ENCODE measurements around the gene SEMA5A. TPM values are rescaled to one million over a fixed set of nuclear protein-coding genes. Genes with fewer than 3 reads are reported as not detected.

The SEMA5A gene
- total RNA-seq, 1 experiment from 2014 or later: 9.3 TPM

DNA sequence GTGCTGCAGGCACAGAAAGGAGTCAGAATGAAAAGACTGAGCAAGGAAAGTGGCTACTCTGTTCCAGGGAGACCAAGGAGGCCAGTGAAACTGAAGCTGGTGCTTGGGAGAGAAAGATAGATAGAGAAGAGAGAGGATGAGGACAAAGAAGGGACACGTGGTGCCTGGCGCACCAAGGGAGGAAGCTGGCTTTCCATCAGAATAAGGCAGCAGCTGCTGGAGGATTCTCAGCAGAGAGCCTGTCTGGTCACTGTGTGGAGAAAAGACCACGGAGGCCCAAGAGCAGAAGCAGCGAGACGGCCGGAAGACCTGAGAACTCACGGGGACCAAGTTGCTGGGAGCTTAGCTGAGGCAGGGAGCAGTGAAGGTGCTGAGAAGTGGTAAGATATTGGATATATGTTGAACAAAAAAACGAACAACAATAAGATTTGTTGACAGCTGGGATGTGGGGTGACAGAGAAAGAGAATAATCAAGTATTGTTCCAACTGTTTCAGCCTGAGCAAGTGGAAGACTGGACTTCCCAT, 116.1 kb downstream of the SEMA5A start:
- ChIA-PET POLR2A (no interaction called here), CTCF (no interaction called here)
- no peak overlapping the region for H3K27ac Mint-ChIP-seq
- no peak for ATAC-seq
- H3K27me3 Mint-ChIP-seq (ENCODE audit: low read depth): no peaks in the 10 kb centered on the region
- no peak for DNase-seq (ENCODE audit: low spot score)
- no peaks in the 10 kb centered on the region for H3K36me3 Mint-ChIP-seq
- TF ChIP-seq ZNF138 (CRISPR knock-in tag; conservative IDR thresholded peaks at IDR 0.05) (no peak), E2F4 (CRISPR knock-in tag; IDR thresholded peaks at IDR 0.05; ENCODE audit: borderline replicate concordance, low read depth) (no peak), GTF2I (CRISPR knock-in tag; conservative IDR thresholded peaks at IDR 0.05) (no peak), RELA (CRISPR knock-in tag; IDR thresholded peaks at IDR 0.05; ENCODE audit: borderline replicate concordance) (no peak), IRF2 (CRISPR knock-in tag; IDR thresholded peaks at IDR 0.05; ENCODE audit: borderline replicate concordance, low read depth) (no peak), NFYB (CRISPR knock-in tag; conservative IDR thresholded peaks at IDR 0.05; ENCODE audit: low read depth) (no peak), ZNF423 (CRISPR knock-in tag; IDR thresholded peaks at IDR 0.05) (no peak), SMAD3 (CRISPR knock-in tag; IDR thresholded peaks at IDR 0.05; ENCODE audit: borderline replicate concordance) (no peak), MAX (CRISPR knock-in tag; IDR thresholded peaks at IDR 0.05) (no peak), JAZF1 (CRISPR knock-in tag; IDR thresholded peaks at IDR 0.05) (no peak)
- TF ChIP-seq, protein P1, sequence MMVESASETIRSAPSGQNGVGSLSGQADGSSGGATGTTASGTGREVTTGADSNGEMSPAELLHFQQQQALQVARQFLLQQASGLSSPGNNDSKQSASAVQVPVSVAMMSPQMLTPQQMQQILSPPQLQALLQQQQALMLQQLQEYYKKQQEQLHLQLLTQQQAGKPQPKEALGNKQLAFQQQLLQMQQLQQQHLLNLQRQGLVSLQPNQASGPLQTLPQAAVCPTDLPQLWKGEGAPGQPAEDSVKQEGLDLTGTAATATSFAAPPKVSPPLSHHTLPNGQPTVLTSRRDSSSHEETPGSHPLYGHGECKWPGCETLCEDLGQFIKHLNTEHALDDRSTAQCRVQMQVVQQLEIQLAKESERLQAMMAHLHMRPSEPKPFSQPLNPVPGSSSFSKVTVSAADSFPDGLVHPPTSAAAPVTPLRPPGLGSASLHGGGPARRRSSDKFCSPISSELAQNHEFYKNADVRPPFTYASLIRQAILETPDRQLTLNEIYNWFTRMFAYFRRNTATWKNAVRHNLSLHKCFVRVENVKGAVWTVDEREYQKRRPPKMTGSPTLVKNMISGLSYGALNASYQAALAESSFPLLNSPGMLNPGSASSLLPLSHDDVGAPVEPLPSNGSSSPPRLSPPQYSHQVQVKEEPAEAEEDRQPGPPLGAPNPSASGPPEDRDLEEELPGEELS (CRISPR knock-in tag; IDR thresholded peaks at IDR 0.05): no peak
- no peak overlapping the region for H3K4me3 Mint-ChIP-seq
- H3K9me3 Mint-ChIP-seq: no peaks in the 10 kb centered on the region
- peaks cover 17% of the 10 kb centered on the region for H3K4me1 Mint-ChIP-seq

DNA sequence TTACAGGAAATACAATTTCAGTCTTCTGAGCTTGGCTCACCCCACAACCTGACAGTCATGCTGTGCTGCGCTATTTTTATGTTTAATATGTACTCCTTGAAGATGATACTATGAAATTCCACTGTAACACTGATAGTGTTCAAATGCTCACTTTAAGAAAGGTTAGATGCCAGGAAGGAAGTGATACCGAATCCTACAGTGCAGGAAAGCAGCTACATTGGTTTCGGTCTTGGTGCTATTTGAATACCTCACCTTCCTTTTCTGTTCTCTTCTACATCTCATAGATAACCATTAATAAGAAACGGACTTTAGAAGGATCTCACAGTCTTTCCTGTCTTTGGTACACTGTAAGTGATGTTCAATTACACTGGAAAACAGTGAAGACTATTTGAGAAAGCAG, 117.6 kb downstream of the SEMA5A start:
- H3K9me3 Mint-ChIP-seq: no peaks in the 10 kb centered on the region
- TF ChIP-seq ZBTB43 (CRISPR knock-in tag; IDR thresholded peaks at IDR 0.05) (no peak), GTF2I (CRISPR knock-in tag; conservative IDR thresholded peaks at IDR 0.05) (no peak), NR3C1 (CRISPR knock-in tag; conservative IDR thresholded peaks at IDR 0.05; ENCODE audit: low read depth) (no peak), KAT7 (CRISPR knock-in tag; IDR thresholded peaks at IDR 0.05; ENCODE audit: borderline replicate concordance) (no peak), ZNF317 (CRISPR knock-in tag; IDR thresholded peaks at IDR 0.05; ENCODE audit: borderline replicate concordance, low read depth) (no peak), CREM (CRISPR knock-in tag; IDR thresholded peaks at IDR 0.05) (no peak), NFYB (CRISPR knock-in tag; conservative IDR thresholded peaks at IDR 0.05; ENCODE audit: low read depth) (no peak), ZNF396 (CRISPR knock-in tag; IDR thresholded peaks at IDR 0.05; ENCODE audit: borderline replicate concordance) (no peak), NFATC4 (CRISPR knock-in tag; IDR thresholded peaks at IDR 0.05) (no peak), ERG (CRISPR knock-in tag; IDR thresholded peaks at IDR 0.05) (no peak)
- TF ChIP-seq, protein P2, sequence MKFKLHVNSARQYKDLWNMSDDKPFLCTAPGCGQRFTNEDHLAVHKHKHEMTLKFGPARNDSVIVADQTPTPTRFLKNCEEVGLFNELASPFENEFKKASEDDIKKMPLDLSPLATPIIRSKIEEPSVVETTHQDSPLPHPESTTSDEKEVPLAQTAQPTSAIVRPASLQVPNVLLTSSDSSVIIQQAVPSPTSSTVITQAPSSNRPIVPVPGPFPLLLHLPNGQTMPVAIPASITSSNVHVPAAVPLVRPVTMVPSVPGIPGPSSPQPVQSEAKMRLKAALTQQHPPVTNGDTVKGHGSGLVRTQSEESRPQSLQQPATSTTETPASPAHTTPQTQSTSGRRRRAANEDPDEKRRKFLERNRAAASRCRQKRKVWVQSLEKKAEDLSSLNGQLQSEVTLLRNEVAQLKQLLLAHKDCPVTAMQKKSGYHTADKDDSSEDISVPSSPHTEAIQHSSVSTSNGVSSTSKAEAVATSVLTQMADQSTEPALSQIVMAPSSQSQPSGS (CRISPR knock-in tag; IDR thresholded peaks at IDR 0.05; ENCODE audit: borderline replicate concordance, low read depth): no peak
- TF ChIP-seq, protein P3, sequence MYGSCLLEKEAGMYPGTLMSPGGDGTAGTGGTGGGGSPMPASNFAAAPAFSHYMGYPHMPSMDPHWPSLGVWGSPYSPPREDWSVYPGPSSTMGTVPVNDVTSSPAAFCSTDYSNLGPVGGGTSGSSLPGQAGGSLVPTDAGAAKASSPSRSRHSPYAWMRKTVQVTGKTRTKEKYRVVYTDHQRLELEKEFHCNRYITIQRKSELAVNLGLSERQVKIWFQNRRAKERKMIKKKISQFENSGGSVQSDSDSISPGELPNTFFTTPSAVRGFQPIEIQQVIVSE (CRISPR knock-in tag; IDR thresholded peaks at IDR 0.05; ENCODE audit: borderline replicate concordance): no peak
- TF ChIP-seq, protein P4, sequence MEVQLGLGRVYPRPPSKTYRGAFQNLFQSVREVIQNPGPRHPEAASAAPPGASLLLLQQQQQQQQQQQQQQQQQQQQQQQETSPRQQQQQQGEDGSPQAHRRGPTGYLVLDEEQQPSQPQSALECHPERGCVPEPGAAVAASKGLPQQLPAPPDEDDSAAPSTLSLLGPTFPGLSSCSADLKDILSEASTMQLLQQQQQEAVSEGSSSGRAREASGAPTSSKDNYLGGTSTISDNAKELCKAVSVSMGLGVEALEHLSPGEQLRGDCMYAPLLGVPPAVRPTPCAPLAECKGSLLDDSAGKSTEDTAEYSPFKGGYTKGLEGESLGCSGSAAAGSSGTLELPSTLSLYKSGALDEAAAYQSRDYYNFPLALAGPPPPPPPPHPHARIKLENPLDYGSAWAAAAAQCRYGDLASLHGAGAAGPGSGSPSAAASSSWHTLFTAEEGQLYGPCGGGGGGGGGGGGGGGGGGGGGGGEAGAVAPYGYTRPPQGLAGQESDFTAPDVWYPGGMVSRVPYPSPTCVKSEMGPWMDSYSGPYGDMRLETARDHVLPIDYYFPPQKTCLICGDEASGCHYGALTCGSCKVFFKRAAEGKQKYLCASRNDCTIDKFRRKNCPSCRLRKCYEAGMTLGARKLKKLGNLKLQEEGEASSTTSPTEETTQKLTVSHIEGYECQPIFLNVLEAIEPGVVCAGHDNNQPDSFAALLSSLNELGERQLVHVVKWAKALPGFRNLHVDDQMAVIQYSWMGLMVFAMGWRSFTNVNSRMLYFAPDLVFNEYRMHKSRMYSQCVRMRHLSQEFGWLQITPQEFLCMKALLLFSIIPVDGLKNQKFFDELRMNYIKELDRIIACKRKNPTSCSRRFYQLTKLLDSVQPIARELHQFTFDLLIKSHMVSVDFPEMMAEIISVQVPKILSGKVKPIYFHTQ (CRISPR knock-in tag; IDR thresholded peaks at IDR 0.05): no peak
- ChIA-PET POLR2A (no interaction called here), CTCF (no interaction called here)
- H3K27ac Mint-ChIP-seq: no peak overlapping the region
- H3K4me3 Mint-ChIP-seq: no peak overlapping the region
- H3K36me3 Mint-ChIP-seq: no peaks in the 10 kb centered on the region
- DNase-seq (ENCODE audit: low spot score): no peak
- H3K4me1 Mint-ChIP-seq: peaks cover 14% of the 10 kb centered on the region
- no peak for ATAC-seq
- no peaks in the 10 kb centered on the region for H3K27me3 Mint-ChIP-seq (ENCODE audit: low read depth)

All from WTC11 (cell line).